Stimulated activated CD4-positive, alpha-beta T cell treated with anti-CD3 and anti-CD28 coated beads, Interleukin-4, amount 100 ng/mL, for 48 hours (primary cell): ENCODE data around the gene ANGPTL7.
"Not testable (repeated sequence)": the region's sequence is repeated elsewhere in the genome, so short reads cannot be mapped to it uniquely, and the experiment has no call there.

Experiments
- DNase-seq, 2 donors: peaks; one replicate each; pipeline ENCODE4 v3.0.0-alpha.2; 2020; ENCODE audit warnings: low read depth in 2 of 2

ANGPTL7 gene

DNA sequence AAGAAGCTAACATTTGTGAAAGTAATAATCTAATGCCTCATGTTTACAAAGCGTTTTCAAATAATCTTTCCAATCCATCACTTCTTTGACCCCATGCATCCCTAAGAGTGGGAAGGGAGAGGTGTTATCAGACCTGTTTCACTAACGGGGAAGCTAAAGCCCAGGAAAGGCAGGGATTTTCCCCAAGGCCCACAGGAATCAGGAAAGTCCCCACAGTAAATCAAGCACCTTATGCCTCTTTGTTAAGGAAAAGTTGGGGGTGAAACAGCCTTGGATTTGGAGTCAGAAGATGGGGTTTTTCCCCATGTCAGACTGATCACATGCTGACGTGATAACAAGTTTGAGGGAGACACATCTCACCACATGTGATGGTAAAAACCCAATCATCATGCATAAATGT lies 20.0 kb upstream of the ANGPTL7 start:
- no peak for DNase-seq

- DNase-seq = no peak
These were observed 19.1 kb upstream of the ANGPTL7 start for GRCh38 chr1:11170102-11170501.

GRCh38 chr1:11174261-11174942 lies 14.8 kb upstream of the ANGPTL7 start:
- DNase-seq = no peak

- DNase-seq = no peak
These were observed 13.7 kb upstream of the ANGPTL7 start for GRCh38 chr1:11175461-11175860.

- no peak for DNase-seq
These were observed 13.0 kb upstream of the ANGPTL7 start for GRCh38 chr1:11176081-11176706.

- no peak for DNase-seq
These were observed 10.8 kb upstream of the ANGPTL7 start for GRCh38 chr1:11178021-11179015.

GRCh38 chr1:11179125-11179524 lies 10.0 kb upstream of the ANGPTL7 start:
- DNase-seq = no peak

- DNase-seq = not testable (repeated sequence)
These were observed 9.4 kb upstream of the ANGPTL7 start for GRCh38 chr1:11179749-11180148.

DNA sequence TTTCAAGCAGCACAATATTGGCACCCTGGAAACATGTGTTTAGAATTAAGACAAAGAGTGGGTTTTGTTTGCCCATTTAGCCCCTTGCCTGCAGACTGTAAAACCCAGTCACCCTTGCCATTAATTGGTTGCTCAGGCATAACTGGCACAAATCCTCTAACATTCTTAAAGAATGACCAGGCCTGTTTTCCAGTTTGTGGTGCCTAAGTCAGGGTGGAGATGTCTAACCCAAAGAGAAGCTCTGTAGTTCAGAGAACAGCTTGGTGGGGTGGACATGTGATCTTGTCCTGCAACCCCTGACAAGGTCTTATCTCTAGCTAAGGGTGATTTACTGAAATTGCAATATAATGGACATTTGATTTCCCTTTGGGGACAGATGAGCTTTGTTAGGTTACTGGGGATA lies 8.8 kb upstream of the ANGPTL7 start:
- DNase-seq = no peak

DNA sequence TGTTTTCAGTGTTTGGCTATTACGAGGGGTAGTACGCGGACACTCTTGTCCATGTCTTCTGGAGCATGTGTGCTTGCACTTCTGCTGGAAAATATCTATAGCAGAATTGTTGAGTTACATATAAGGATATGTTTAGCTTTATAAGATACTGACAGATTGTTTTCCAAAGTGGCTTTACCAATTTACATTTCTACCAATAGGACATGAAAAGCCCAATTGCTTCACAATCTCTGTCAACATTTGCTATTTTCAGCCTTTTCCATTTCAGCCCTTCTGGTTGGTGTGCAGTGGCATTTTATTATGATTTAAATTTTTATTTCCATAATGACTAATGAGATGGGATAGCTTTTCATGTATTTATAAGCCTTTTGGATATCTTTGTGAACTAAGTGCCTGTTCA lies 6.3 kb upstream of the ANGPTL7 start:
- DNase-seq = no peak

DNA sequence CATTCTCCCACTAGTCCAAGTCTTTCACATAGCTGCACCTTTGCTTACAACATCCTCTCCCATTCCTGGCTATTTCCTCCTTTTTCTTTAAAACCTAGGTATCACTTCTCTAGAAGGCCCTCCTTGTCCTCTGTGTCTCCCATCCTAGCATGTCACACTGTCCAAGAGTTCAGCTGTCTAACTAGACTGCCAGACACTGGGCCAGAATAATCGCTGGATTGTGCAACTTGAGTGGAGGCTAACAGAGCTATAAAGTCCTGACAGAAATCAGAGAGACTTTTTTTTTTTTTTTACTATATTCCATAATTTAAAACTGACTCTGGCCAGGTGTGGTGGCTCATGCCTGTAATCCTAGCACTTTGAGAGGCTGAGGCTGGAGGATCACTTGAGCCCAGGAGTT lies 4.2 kb upstream of the ANGPTL7 start:
- no peak for DNase-seq

GRCh38 chr1:11187000-11187399 lies 2.2 kb upstream of the ANGPTL7 start:
- no peak for DNase-seq

GRCh38 chr1:11187494-11187893 lies 1.7 kb upstream of the ANGPTL7 start:
- no peak for DNase-seq

GRCh38 chr1:11187931-11188330 lies 1.2 kb upstream of the ANGPTL7 start:
- no peak for DNase-seq

- DNase-seq = no peak
These were observed 774 bp upstream of the ANGPTL7 start for GRCh38 chr1:11188381-11188780.

DNA sequence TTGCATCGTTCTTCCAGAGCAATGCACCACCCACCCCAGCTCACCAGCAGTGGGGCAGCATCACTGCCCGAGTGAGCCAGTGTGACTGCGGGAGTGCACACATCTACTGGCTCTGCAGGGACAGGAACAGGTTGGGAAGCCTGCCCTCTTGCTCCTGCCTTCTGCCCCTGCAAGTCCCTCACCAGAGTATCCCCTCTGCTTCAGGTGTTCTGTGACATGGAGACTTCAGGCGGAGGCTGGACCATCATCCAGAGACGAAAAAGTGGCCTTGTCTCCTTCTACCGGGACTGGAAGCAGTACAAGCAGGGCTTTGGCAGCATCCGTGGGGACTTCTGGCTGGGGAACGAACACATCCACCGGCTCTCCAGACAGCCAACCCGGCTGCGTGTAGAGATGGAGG lies 4.2 kb downstream of the ANGPTL7 start:
- no peak for DNase-seq

- DNase-seq = no peak
These were observed 5.4 kb downstream of the ANGPTL7 start for GRCh38 chr1:11194407-11195176.

DNA sequence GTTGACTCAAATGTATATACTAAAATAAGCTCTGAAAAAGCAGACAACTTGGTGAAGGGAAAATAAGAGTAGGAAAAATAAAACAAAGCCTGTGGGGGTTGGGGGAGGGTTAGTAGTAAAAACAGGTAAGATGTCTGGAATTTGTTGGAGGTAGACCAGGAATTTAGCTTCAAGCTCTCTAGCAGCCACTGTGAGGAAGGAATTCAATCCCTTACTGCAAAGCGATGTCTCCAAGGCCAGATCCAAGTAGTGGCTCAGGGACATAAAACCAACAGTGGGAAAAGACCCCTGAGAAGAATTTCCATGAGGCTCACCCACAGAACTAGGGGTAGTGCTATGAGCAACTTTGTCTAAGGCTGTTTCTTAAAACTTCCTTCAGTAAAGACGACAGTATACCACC lies 7.8 kb downstream of the ANGPTL7 start:
- DNase-seq = no peak

GRCh38 chr1:11197359-11197758 lies 8.2 kb downstream of the ANGPTL7 start:
- no peak for DNase-seq

- DNase-seq = no peak
These were observed 9.1 kb downstream of the ANGPTL7 start for GRCh38 chr1:11198257-11198656.

GRCh38 chr1:11198851-11199594 lies 9.9 kb downstream of the ANGPTL7 start:
- DNase-seq = no peak
